Osteocyte (in vitro differentiated cells): ENCODE results near the gene CTBS. TPM values are rescaled to one million over a fixed set of nuclear protein-coding genes. Genes with fewer than 3 reads are reported as not detected.

ENCODE experiments used
- DNase-seq: peaks from one replicate; pipeline ENCODE4 v3.0.0; 2021; ENCODE audit warnings: mixed read lengths; ENCODE audit not compliant: unreplicated experiment; ENCODE audit errors: extremely low spot score
- H3K27ac Mint-ChIP-seq: one replicate; pipeline ENCODE4 v1.8.0; 2021; ENCODE audit warnings: mild to moderate bottlenecking, mixed read lengths; ENCODE audit not compliant: unreplicated experiment
- H3K27me3 Mint-ChIP-seq: one replicate; pipeline ENCODE4 v1.8.0; 2021; ENCODE audit warnings: mixed read lengths; ENCODE audit not compliant: unreplicated experiment
- H3K36me3 Mint-ChIP-seq: one replicate; pipeline ENCODE4 v1.8.0; 2021; ENCODE audit warnings: mixed read lengths; ENCODE audit not compliant: unreplicated experiment
- H3K4me1 Mint-ChIP-seq: one replicate; pipeline ENCODE4 v1.8.0; 2021; ENCODE audit warnings: mixed read lengths; ENCODE audit not compliant: unreplicated experiment
- H3K4me3 Mint-ChIP-seq: one replicate; pipeline ENCODE4 v1.8.0; 2021; ENCODE audit warnings: mild to moderate bottlenecking, moderate library complexity, mixed read lengths; ENCODE audit not compliant: unreplicated experiment
- H3K9me3 Mint-ChIP-seq: one replicate; pipeline ENCODE4 v1.8.0; 2021; ENCODE audit warnings: mixed read lengths; ENCODE audit not compliant: unreplicated experiment
- CTCF ChIP-seq: fragments of 200-600 bp; sonication (generic); IDR thresholded peaks from 2 replicates; pipeline ENCODE4 v1.5.0; 2021; ENCODE audit warnings: antibody characterized with exemption, mild to moderate bottlenecking, moderate library complexity
- total RNA-seq: library from RNA; stranded (reverse); gene quantifications from 2 replicates; pipeline ENCODE4 v1.2.1, GENCODE V29; 2021

Gene CTBS
- total RNA-seq, 1 donor from 2014 or later = 20.2 TPM

DNA sequence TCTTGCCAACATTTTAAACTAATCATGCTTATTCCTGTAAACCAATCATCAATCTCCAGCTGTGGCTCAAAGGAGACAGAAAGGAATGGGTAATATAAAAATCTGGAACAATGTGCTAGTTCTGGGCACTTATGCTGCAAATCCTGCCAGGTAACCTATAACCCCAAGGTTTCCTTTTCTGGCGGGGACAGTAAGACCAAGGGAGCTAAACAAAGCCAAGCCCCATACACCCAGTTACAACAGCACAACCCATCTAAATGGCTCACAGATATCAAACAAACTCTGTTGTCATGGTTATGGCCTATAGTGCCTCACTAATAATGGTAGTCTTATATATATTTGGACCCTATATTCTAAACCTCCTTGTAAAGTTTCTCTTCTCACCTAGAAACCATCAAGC, 36.9 kb upstream of the CTBS start:
- H3K27ac Mint-ChIP-seq = peak overlapping the region; percentile 85
- H3K9me3 Mint-ChIP-seq = peaks cover 8% of the 10 kb centered on the region
- no peaks in the 10 kb centered on the region for H3K27me3 Mint-ChIP-seq
- no peak for TF ChIP-seq CTCF
- DNase-seq = no peak
- peaks cover 12% of the 10 kb centered on the region for H3K4me1 Mint-ChIP-seq
- no peak overlapping the region for H3K4me3 Mint-ChIP-seq
- no peaks in the 10 kb centered on the region for H3K36me3 Mint-ChIP-seq

- no peak overlapping the region for H3K27ac Mint-ChIP-seq
- H3K4me3 Mint-ChIP-seq = no peak overlapping the region
- no peaks in the 10 kb centered on the region for H3K9me3 Mint-ChIP-seq
- TF ChIP-seq CTCF = no peak
- H3K4me1 Mint-ChIP-seq = peaks cover 26% of the 10 kb centered on the region
- no peaks in the 10 kb centered on the region for H3K27me3 Mint-ChIP-seq
- DNase-seq = no peak
- no peaks in the 10 kb centered on the region for H3K36me3 Mint-ChIP-seq
Measured at GRCh38 chr1:84606977-84607376, 32.7 kb upstream of the CTBS start.

- H3K27ac Mint-ChIP-seq = no peak overlapping the region
- no peaks in the 10 kb centered on the region for H3K27me3 Mint-ChIP-seq
- no peaks in the 10 kb centered on the region for H3K9me3 Mint-ChIP-seq
Measured at GRCh38 chr1:84605157-84605556, 30.9 kb upstream of the CTBS start.

DNA sequence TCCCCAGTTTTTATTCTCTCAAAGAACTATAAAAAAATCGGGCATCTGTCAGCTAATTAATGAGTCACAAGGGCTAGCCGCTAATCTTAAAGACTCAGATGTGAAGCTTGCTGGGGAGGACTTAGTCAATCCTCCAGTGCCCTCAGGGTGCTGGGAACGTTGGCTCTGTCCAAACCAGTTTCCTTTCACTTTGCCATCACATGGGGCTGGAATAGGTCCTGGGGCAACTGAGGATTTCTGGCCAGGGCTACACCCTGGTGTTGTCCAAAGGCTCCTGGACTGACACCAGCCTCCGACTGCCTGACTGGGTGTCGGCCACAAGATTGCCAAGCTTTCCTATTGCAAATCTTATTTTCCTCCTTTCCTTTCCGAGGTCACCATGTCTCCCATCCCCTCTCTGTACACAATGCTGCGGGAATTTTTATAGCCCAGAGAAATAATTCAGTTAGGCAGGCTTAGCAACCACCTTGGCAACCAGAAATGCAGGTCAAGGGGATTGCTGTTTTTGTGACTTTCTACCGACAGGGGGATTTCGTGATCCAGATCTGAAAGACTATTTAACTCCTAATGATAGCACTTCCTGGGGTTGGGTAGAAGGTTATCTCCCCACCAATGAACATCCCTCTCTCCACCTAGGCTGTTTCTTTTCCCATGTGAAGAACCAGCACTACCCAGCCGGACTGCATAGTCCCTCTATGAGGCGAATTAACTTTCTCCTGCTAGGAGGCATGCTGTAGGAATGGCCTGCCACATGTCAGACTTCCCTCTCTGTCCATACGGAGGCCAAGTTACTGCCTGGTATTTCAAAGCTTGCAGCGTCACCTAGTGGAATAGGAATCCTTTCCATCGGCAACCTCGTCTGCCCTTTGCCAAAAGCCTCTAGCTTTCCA, 29.9 kb upstream of the CTBS start:
- Mint-ChIP-seq H3K4me1 (peaks cover 28% of the 10 kb centered on the region), H3K27ac (peak overlapping the region; percentile 93), H3K27me3 (no peaks in the 10 kb centered on the region), H3K36me3 (no peaks in the 10 kb centered on the region), H3K4me3 (peak overlapping the region; percentile 60), H3K9me3 (no peaks in the 10 kb centered on the region)
- TF ChIP-seq CTCF = peak; percentile 58
- DNase-seq = peak; percentile 84

More at GRCh38 chr1:84605157-84605556, 30.9 kb upstream of the CTBS start:
- peak; percentile 46 for DNase-seq
- Mint-ChIP-seq H3K4me1 (peaks cover 18% of the 10 kb centered on the region), H3K36me3 (no peaks in the 10 kb centered on the region), H3K4me3 (no peak overlapping the region)
- no peak for TF ChIP-seq CTCF

DNA sequence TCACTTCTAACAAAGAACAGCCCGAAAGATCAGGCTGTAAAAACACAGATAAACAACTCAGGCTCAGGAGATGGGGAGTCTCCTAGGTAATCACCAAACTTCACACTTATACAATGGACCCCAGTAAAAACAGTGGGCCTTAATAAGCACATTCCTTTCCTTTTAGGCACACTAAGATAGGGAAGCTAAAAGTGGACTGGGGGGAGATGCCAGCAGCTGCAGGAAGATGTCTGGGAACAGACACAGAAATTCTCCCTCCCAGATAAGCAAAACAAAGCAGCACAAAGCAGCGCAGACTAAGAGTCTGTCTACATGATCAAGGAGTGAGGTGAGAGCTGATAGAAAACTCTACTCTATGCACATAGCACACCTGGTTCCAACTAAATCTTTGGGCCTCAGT, 29.0 kb upstream of the CTBS start:
- H3K4me3 Mint-ChIP-seq = peak overlapping the region; percentile 60
- peaks cover 36% of the 10 kb centered on the region for H3K4me1 Mint-ChIP-seq
- no peak for TF ChIP-seq CTCF
- peak overlapping the region; percentile 93 for H3K27ac Mint-ChIP-seq
- no peak for DNase-seq
- no peaks in the 10 kb centered on the region for H3K27me3 Mint-ChIP-seq
- H3K36me3 Mint-ChIP-seq = no peaks in the 10 kb centered on the region
- no peaks in the 10 kb centered on the region for H3K9me3 Mint-ChIP-seq
